ENCODE data around the gene NUP107.

NUP107 gene

GRCh38 chr12:68789144-68789878 is 102.5 kb downstream of the NUP107 start:
- H3K4me3 ChIP-seq (replicated peaks; ENCODE audit: low read depth, low read length): no peak overlapping the region
- no peak for TF ChIP-seq CTCF (IDR thresholded peaks at IDR 0.05; ENCODE audit: low read length, missing control alignments)
- no peak for DNase-seq (ENCODE audit: low read depth)

GRCh38 chr12:68790081-68790951 is 103.5 kb downstream of the NUP107 start:
- no peak for DNase-seq (ENCODE audit: low read depth)
- TF ChIP-seq CTCF (IDR thresholded peaks at IDR 0.05; ENCODE audit: low read length, missing control alignments): no peak
- no peak overlapping the region for H3K4me3 ChIP-seq (replicated peaks; ENCODE audit: low read depth, low read length)

- no peak for TF ChIP-seq CTCF (IDR thresholded peaks at IDR 0.05; ENCODE audit: low read length, missing control alignments)
- H3K4me3 ChIP-seq (replicated peaks; ENCODE audit: low read depth, low read length): no peak overlapping the region
- DNase-seq (ENCODE audit: low read depth): no peak
Measured at GRCh38 chr12:68790952-68791234, 104.1 kb downstream of the NUP107 start.

DNA sequence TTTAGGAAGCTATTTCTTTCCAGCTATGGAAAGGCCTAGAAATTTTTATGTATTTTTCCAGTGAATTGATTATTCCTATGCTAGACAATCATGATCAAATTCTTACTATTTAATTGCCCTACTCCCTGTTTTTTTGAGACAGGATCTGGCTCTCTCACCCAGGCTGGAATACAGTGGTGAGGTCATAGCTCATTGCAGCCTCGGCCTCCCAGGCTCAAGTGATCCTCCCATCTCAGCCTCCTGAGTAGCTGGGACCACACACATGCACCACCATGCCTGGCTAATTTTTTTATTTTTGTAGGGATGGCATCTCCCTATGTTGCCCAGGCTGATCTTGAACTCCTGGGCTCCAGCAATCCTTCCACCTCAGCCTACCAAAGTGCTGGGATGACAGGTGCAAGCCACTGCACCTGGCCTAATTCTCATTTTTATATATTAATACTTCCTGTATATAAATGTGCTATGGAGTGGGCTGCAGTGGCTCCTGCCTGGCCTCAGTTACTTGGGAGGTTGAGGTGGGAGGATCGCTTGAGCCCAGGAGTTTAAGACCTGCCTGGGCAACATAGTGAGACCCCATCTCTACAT is 105.2 kb downstream of the NUP107 start:
- no peak for TF ChIP-seq CTCF (IDR thresholded peaks at IDR 0.05; ENCODE audit: low read length, missing control alignments)
- no peak for DNase-seq (ENCODE audit: low read depth)
- no peak overlapping the region for H3K4me3 ChIP-seq (replicated peaks; ENCODE audit: low read depth, low read length)

DNA sequence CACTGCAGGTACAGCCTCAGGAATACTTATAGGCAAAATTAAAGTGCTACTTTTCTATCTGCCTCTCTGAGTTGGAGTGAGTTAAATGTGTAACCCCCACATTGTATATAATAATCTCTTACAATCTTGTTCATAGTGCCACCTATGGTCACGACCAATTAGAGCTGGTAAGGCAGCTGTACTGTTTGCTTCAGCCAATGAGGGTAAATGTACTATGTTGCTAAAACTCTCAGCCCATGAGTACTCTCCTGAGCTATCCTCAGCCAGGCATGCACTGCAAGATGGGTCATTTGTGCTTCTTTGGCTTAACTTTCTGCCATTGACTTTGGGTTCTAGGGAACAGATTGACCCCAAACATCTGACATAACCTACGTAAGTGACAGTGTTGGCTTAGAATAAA is 106.2 kb downstream of the NUP107 start:
- no peak for TF ChIP-seq CTCF (IDR thresholded peaks at IDR 0.05; ENCODE audit: low read length, missing control alignments)
- peak; percentile 44 for DNase-seq (ENCODE audit: low read depth)
- H3K4me3 ChIP-seq (replicated peaks; ENCODE audit: low read depth, low read length): no peak overlapping the region

- TF ChIP-seq CTCF (IDR thresholded peaks at IDR 0.05; ENCODE audit: low read length, missing control alignments): no peak
- no peak for DNase-seq (ENCODE audit: low read depth)
- H3K4me3 ChIP-seq (replicated peaks; ENCODE audit: low read depth, low read length): no peak overlapping the region
Measured at GRCh38 chr12:68793436-68793835, 106.7 kb downstream of the NUP107 start.

All from fibroblast of pulmonary artery (primary cell).